Esophagus squamous epithelium (tissue), 4 donors: ENCODE measurements around the gene MBOAT1.

Experiments used
- POLR2A ChIP-seq, 4 donors: fragments of 450-650 bp; IDR thresholded peaks; one replicate each; pipeline ENCODE4 v1.6.1; 2017; ENCODE audit warnings: antibody characterized with exemption in 4 of 4, mild to moderate bottlenecking in 4 of 4, moderate library complexity in 3 of 4
- TF ChIP-seq, protein P1 (sequence below), 6 experiments: fragments of 450-650 bp in 4 of 6; fragments of 200-600 bp in 2 of 6; sonication (generic) in 2 of 6; IDR thresholded peaks; one replicate each; pipeline ENCODE4 v1.5.1; 2016 to 2019; ENCODE audit warnings: antibody characterized with exemption in 6 of 6, mild to moderate bottlenecking in 4 of 6, moderate library complexity in 4 of 6

DNA sequence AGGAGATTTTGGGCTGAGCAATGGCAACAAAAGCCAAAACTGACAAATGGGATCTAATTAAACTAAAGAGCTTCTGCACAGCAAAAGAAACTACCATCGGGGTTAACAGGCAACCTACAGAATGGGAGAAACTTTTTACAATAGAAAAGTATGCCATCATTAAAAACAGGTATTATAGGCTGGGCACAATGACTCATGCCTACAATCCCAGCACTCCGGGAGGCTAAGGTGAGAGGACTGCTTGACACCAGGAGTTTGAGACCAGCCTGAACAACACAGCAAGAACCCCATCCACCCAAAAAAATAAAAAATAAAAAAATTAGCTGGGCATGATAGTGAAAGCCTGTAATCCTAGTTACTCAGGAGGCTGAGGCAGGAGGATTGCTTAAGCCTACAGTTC, 55.4 kb downstream of the MBOAT1 start:
- TF ChIP-seq, protein P1, sequence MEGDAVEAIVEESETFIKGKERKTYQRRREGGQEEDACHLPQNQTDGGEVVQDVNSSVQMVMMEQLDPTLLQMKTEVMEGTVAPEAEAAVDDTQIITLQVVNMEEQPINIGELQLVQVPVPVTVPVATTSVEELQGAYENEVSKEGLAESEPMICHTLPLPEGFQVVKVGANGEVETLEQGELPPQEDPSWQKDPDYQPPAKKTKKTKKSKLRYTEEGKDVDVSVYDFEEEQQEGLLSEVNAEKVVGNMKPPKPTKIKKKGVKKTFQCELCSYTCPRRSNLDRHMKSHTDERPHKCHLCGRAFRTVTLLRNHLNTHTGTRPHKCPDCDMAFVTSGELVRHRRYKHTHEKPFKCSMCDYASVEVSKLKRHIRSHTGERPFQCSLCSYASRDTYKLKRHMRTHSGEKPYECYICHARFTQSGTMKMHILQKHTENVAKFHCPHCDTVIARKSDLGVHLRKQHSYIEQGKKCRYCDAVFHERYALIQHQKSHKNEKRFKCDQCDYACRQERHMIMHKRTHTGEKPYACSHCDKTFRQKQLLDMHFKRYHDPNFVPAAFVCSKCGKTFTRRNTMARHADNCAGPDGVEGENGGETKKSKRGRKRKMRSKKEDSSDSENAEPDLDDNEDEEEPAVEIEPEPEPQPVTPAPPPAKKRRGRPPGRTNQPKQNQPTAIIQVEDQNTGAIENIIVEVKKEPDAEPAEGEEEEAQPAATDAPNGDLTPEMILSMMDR (IDR thresholded peaks at IDR 0.05) = no peak
- no peak for TF ChIP-seq POLR2A (IDR thresholded peaks at IDR 0.05)
